Measurements from ENCODE around the gene ENTPD8. TPM values are rescaled to one million over a fixed set of nuclear protein-coding genes. Genes with fewer than 3 reads are reported as not detected.

ENTPD8 gene
- total RNA-seq, 1 experiment from 2014 or later, result 0.77 TPM

DNA sequence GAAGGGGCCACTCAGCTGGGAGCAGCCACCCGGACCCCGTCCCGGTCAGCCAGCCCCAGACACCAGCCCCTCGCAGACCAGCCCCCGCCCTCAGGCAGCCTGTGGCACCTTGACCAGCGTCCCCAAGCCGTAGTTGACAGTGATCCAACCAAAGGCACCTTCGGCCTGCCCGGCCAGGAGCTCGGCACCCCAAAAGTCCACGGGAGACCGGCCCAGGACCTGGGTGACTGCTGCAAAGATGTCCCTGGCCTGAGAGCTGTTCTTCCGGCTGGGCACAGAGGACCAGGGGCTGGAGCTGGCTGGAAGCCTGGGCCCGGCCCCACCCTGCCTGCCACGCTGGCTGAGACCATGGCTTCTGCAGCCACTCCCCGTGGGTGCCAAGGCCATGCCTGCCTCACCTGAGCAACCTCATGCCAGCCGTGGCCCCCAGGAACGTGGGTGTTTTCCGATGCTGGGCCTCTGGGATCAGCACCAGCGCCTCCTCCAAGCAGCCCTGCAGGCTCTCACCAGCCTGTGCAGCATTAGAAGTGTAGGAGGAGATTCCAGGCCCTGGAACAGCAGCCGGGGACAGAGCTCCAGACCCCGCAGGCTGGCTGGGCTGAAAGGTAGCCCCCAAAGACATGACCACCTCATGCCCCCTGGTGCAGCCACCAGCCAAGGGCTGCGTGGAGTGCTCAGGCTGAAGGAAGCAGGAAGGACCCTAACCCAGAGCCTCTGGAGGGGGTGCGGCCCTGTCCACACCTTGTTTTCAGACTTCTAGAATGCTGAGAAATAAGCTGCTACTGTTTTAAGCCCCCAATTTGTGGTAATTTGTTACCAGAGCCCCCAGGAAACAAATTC, 4.2 kb downstream of the ENTPD8 start:
- H2AK5ac ChIP-seq (ENCODE audit: insufficient read length, low read length), result no peak overlapping the region
- H2BK5ac ChIP-seq (ENCODE audit: insufficient read length, low read length), result no peak overlapping the region
- TF ChIP-seq, protein P1, sequence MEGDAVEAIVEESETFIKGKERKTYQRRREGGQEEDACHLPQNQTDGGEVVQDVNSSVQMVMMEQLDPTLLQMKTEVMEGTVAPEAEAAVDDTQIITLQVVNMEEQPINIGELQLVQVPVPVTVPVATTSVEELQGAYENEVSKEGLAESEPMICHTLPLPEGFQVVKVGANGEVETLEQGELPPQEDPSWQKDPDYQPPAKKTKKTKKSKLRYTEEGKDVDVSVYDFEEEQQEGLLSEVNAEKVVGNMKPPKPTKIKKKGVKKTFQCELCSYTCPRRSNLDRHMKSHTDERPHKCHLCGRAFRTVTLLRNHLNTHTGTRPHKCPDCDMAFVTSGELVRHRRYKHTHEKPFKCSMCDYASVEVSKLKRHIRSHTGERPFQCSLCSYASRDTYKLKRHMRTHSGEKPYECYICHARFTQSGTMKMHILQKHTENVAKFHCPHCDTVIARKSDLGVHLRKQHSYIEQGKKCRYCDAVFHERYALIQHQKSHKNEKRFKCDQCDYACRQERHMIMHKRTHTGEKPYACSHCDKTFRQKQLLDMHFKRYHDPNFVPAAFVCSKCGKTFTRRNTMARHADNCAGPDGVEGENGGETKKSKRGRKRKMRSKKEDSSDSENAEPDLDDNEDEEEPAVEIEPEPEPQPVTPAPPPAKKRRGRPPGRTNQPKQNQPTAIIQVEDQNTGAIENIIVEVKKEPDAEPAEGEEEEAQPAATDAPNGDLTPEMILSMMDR (conservative IDR thresholded peaks at IDR 0.05), result no peak
- Mint-ChIP-seq H3K36me3 (ENCODE audit: insufficient read depth in 1 of 3, low read depth in 3 of 3) (no peaks in the 10 kb centered on the region), H3K9me3 (0 out of 5 replicates have a peak, but pooled peaks cover 0 to 1% of the 10 kb centered on the region in 2 experiments), H3K27me3 (ENCODE audit: low read depth) (peaks cover 5% of the 10 kb centered on the region; the same call in 1 of the 2 replicates), H3K4me1 (peaks cover 0 to 1% of the 10 kb centered on the region in 2 experiments; a peak in 2 of 4 replicates), H3K27ac (no peak overlapping the region), H3K4me3 (no peak overlapping the region)
- no peak overlapping the region for H2BK12ac ChIP-seq (ENCODE audit: insufficient read length, low read depth, low read length)
- no peak overlapping the region for H4K8ac ChIP-seq (replicated peaks; ENCODE audit: insufficient read length, low read depth, low read length)
- H2BK120ac ChIP-seq (ENCODE audit: low read depth, low read length, poor library complexity, severe bottlenecking), result no peak overlapping the region
- no peak overlapping the region for H4K91ac ChIP-seq (ENCODE audit: insufficient read length, low read depth, low read length)
- H3K56ac ChIP-seq (ENCODE audit: insufficient read length, low read depth, low read length), result no peak overlapping the region
- H3K27ac ChIP-seq (ENCODE audit: insufficient read length, low read depth, low read length), result no peak overlapping the region
- H3K79me2 ChIP-seq (ENCODE audit: insufficient read depth, low read length), result no peaks in the 10 kb centered on the region
- no peak overlapping the region for H3K18ac ChIP-seq (ENCODE audit: insufficient read length, low read depth, low read length)
- no CpG with 5 or more reads among the region's 24 CpGs for WGBS (ENCODE audit: extremely low coverage, insufficient read length, low lambda C conversion rate)
- H3K23me2 ChIP-seq (ENCODE audit: insufficient read length, low read depth, low read length, poor library complexity, severe bottlenecking), result no peaks in the 10 kb centered on the region
- H2AFZ ChIP-seq (ENCODE audit: low read length), result no peak overlapping the region
- no peaks in the 10 kb centered on the region for H3K79me1 ChIP-seq (ENCODE audit: insufficient read depth, low read depth, low read length, poor library complexity, severe bottlenecking)
- no peak for DNase-seq
- no peak overlapping the region for H2BK15ac ChIP-seq (ENCODE audit: low read depth, low read length)
- no peaks in the 10 kb centered on the region for H3K9me3 ChIP-seq (ENCODE audit: control insufficient read depth, low read depth, low read length)
- no peak overlapping the region for H3K23ac ChIP-seq (ENCODE audit: insufficient read length, low read depth, low read length)
- H3T11ph ChIP-seq (ENCODE audit: low read length), result no peak overlapping the region
- no peak overlapping the region for H4K5ac ChIP-seq (ENCODE audit: insufficient read length, low read depth, low read length)
- no peak overlapping the region for H2BK20ac ChIP-seq (ENCODE audit: low read depth, low read length, poor library complexity, severe bottlenecking)
- no peak overlapping the region for H3K9ac ChIP-seq (ENCODE audit: extremely low read depth, insufficient read length, low read length)
- H3K4me1 ChIP-seq (ENCODE audit: insufficient read depth, low read length), result no peaks in the 10 kb centered on the region
- H3K4ac ChIP-seq (ENCODE audit: low read depth, low read length), result no peak overlapping the region
- no peak overlapping the region for H3K4me2 ChIP-seq (ENCODE audit: insufficient read depth, insufficient read length, low read length)
- no peak overlapping the region for H3K14ac ChIP-seq (ENCODE audit: insufficient read depth, low read length)
- H4K20me1 ChIP-seq (ENCODE audit: control insufficient read depth, insufficient read depth, insufficient read length), result no peaks in the 10 kb centered on the region
- no peaks in the 10 kb centered on the region for H3K27me3 ChIP-seq (ENCODE audit: insufficient read depth, low read length)

All from H9 (cell line).